GM12878 (cell line): ENCODE data around the gene PHLPP1. TPM values are rescaled to one million over a fixed set of nuclear protein-coding genes. Genes with fewer than 3 reads are reported as not detected.

Experiments
- BRCA1 ChIP-seq: IDR thresholded peaks from 2 replicates; pipeline ENCODE4 v1.6.1; 2011; ENCODE audit warnings: low read depth, low read length, improper control_type of control experiment
- CHD1 ChIP-seq: IDR thresholded peaks from 2 replicates; pipeline ENCODE4 v1.6.1; 2012; ENCODE audit warnings: low read depth, low read length, improper control_type of control experiment
- NRF1 ChIP-seq: conservative IDR thresholded peaks from 2 replicates; pipeline ENCODE4 v1.6.1; 2011; ENCODE audit warnings: mild to moderate bottlenecking, low read depth, low read length, improper control_type of control experiment
- PBX3 ChIP-seq: IDR thresholded peaks from 2 replicates; pipeline ENCODE4 v1.6.1; 2011; ENCODE audit warnings: mild to moderate bottlenecking, low read depth, low read length, moderate library complexity; ENCODE audit not compliant: insufficient replicate concordance
- RAD21 ChIP-seq: IDR thresholded peaks from 2 replicates; pipeline ENCODE4 v1.6.1; 2011; ENCODE audit warnings: mild to moderate bottlenecking, low read depth, low read length, moderate library complexity; ENCODE audit not compliant: insufficient read depth
- SRF ChIP-seq, 2 experiments: IDR thresholded peaks; 2 replicates each; pipeline ENCODE4 v1.6.1; 2011; ENCODE audit warnings: low read depth in 2 of 2, low read length in 2 of 2, mild to moderate bottlenecking in 1 of 2, moderate library complexity in 1 of 2
- USF2 ChIP-seq: IDR thresholded peaks from 2 replicates; pipeline ENCODE4 v1.6.1; 2011; ENCODE audit warnings: low read depth, low read length, improper control_type of control experiment, borderline replicate concordance
- ZNF592 ChIP-seq: fragments of 450-650 bp; IDR thresholded peaks from 2 replicates; pipeline ENCODE4 v1.6.1; 2017; ENCODE audit warnings: mild to moderate bottlenecking, moderate library complexity
- polyA plus RNA-seq, 11 experiments: library from polyadenylated mRNA; depleted of rRNA in 4 of 11; unstranded in 6 of 11; stranded (reverse) in 5 of 11; fragments of >200 nt; fragmentation: Nextera tagmentation in 4 of 11; fragmentation: Illumina TruSeq in 1 of 11; extraction: Ambion mirVana in 4 of 11; extraction: Trizol in 1 of 11; gene quantifications; 1 replicate in 1 of 11; 2 replicates in 10 of 11; pipeline versions ENCODE4 v1.2.1 to v1.2.3, GENCODE V29; 2011 to 2016; ENCODE audit warnings: inconsistent platforms in 2 of 11, missing spikeins in 2 of 11, low read depth in 1 of 11
- total RNA-seq, 4 experiments: library from RNA; depleted of rRNA in 3 of 4; stranded (reverse); fragments of >200 nt in 3 of 4; fragmentation: Illumina TruSeq in 1 of 4; extraction: Trizol in 1 of 4; gene quantifications; 2 replicates each; pipeline versions ENCODE4 v1.2.1 to v1.2.3, GENCODE V29; 2013 to 2021

The PHLPP1 gene
- total and polyA plus RNA-seq, 10 of the 15 experiments (the other 5 are each of a cell fraction or from before 2014, with no cell fraction given), result 0.42 to 7.0 (median 1.9) TPM

GRCh38 chr18:62938006-62938405, 222.7 kb downstream of the PHLPP1 start (continued):
- TF ChIP-seq USF2, result no peak
- TF ChIP-seq CHD1, result no peak
- no peak for TF ChIP-seq BRCA1
- TF ChIP-seq SRF (IDR thresholded peaks at IDR 0.05; ENCODE audit: low read depth in 2 of 2, low read length in 2 of 2), result no peak
- TF ChIP-seq ZNF592, result no peak
- TF ChIP-seq PBX3, result no peak
- TF ChIP-seq RAD21, result no peak
- TF ChIP-seq NRF1, result no peak
- TF ChIP-seq, all 136 proteins: peak for 0
